Liver (tissue), 3 donors: Measurements from ENCODE around the gene CEACAM19.

Experiments used
- CTCF ChIP-seq: fragments of 150-350 bp; IDR thresholded peaks from 2 replicates; pipeline ENCODE4 v1.5.1; 2017; ENCODE audit warnings: improper control_type of control experiment, low read depth, low read length; ENCODE audit not compliant: missing input control
- EGR1 ChIP-seq, 2 donors: IDR thresholded peaks; 2 replicates each; pipeline ENCODE4 v1.6.1; 2016 to 2018; ENCODE audit warnings: antibody characterized with exemption in 2 of 2, low read depth in 2 of 2
- FOXA2 ChIP-seq: IDR thresholded peaks from 2 replicates; pipeline ENCODE4 v1.6.1; 2016; ENCODE audit warnings: antibody characterized with exemption
- MAX ChIP-seq: IDR thresholded peaks from 2 replicates; pipeline ENCODE4 v1.6.1; 2016; ENCODE audit warnings: antibody characterized with exemption
- TAF1 ChIP-seq: conservative IDR thresholded peaks from 2 replicates; pipeline ENCODE4 v1.6.1; 2016; ENCODE audit warnings: antibody characterized with exemption, mild to moderate bottlenecking
- YY1 ChIP-seq: IDR thresholded peaks from 2 replicates; pipeline ENCODE4 v1.6.1; 2016; ENCODE audit warnings: antibody characterized with exemption, mild to moderate bottlenecking
- ZBTB33 ChIP-seq: IDR thresholded peaks from 2 replicates; pipeline ENCODE4 v1.6.1; 2016; ENCODE audit warnings: antibody characterized with exemption
- donor health status: healthy.
- donor health status: healthy.

GRCh38 chr19:44668985-44669764 lies 2.1 kb upstream of the CEACAM19 start:
- TF ChIP-seq ZBTB33 (no peak), CTCF (no peak), TAF1 (no peak), MAX (no peak), FOXA2 (no peak), YY1 (no peak), EGR1 (IDR thresholded peaks at IDR 0.05; ENCODE audit: low read depth in 2 of 2) (no peak)
